ENCODE measurements around the gene VPS13D.
"Not testable (repeated sequence)": the region's sequence is repeated elsewhere in the genome, so short reads cannot be mapped to it uniquely, and the experiment has no call there.

Gene VPS13D

GRCh38 chr1:12452262-12452661, 222.4 kb downstream of the VPS13D start:
- H3K4me3 ChIP-seq (ENCODE audit: low read depth, low read length), result no peak overlapping the region
- DNase-seq (ENCODE audit: low read depth), result no peak
- TF ChIP-seq POLR2A (IDR thresholded peaks at IDR 0.05; ENCODE audit: extremely low read depth, insufficient read length), result no peak
- no peak for TF ChIP-seq MAX (IDR thresholded peaks at IDR 0.05; ENCODE audit: low read depth, low read length)
- TF ChIP-seq MYC (IDR thresholded peaks at IDR 0.05; ENCODE audit: low read depth, low read length), result no peak

- H3K4me3 ChIP-seq (ENCODE audit: low read depth, low read length), result no peak overlapping the region
- TF ChIP-seq MAX (IDR thresholded peaks at IDR 0.05; ENCODE audit: low read depth, low read length) (no peak), POLR2A (IDR thresholded peaks at IDR 0.05; ENCODE audit: extremely low read depth, insufficient read length) (no peak), MYC (IDR thresholded peaks at IDR 0.05; ENCODE audit: low read depth, low read length) (no peak)
- TF ChIP-seq, protein P1, sequence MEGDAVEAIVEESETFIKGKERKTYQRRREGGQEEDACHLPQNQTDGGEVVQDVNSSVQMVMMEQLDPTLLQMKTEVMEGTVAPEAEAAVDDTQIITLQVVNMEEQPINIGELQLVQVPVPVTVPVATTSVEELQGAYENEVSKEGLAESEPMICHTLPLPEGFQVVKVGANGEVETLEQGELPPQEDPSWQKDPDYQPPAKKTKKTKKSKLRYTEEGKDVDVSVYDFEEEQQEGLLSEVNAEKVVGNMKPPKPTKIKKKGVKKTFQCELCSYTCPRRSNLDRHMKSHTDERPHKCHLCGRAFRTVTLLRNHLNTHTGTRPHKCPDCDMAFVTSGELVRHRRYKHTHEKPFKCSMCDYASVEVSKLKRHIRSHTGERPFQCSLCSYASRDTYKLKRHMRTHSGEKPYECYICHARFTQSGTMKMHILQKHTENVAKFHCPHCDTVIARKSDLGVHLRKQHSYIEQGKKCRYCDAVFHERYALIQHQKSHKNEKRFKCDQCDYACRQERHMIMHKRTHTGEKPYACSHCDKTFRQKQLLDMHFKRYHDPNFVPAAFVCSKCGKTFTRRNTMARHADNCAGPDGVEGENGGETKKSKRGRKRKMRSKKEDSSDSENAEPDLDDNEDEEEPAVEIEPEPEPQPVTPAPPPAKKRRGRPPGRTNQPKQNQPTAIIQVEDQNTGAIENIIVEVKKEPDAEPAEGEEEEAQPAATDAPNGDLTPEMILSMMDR (IDR thresholded peaks at IDR 0.05; ENCODE audit: low read depth, low read length), result no peak
- DNase-seq (ENCODE audit: low read depth), result no peak
Observed at GRCh38 chr1:12453400-12454343, 223.8 kb downstream of the VPS13D start.

DNA sequence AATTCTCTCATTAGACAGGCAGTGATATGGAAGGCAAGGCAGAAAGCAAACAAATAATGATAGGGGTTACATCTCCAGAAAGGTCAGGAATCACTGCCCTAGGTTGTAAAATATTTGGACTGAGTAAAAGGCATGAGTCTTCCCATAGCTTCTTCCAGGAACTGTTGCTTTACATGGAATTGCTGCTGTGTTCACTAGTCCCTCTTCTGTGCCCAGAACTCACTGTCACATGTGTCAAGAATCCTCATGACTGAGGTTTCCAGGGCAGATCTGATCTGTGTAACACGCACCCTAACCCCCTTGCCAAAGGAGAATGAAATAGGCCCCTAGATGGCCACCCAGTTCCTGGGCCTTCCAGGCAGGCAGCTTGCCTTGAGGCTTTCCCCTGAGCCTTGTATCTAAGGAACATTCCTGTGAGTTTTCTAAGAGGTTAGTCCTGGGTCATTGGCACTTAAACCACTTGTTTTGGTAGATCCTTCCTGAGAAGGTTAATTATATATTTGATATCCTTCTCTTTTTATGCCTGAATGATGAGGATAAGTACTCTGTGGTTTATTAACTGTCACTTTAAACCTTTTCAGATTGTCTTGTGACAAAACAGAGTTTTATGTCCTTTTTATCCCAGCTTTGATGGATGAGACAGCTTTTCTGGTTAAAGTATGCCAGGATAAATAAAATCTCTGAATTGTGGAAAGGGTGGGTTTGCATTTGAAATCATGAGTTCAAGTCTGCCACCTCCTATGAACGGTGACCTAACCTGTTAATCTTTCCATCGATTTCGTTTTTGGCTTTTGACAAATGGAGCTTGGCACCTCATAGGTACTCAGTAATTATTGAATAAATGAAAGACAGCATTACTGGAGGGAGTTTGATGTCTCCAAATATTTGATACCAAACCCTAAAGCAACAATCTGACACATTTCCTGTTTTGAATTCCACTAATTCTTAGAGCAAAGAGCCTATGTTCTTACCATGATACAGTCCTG, 224.9 kb downstream of the VPS13D start:
- H3K4me3 ChIP-seq (ENCODE audit: low read depth, low read length), result no peak overlapping the region
- no peak for DNase-seq (ENCODE audit: low read depth)
- TF ChIP-seq MAX (IDR thresholded peaks at IDR 0.05; ENCODE audit: low read depth, low read length), result no peak
- TF ChIP-seq POLR2A (IDR thresholded peaks at IDR 0.05; ENCODE audit: extremely low read depth, insufficient read length), result no peak
- no peak for TF ChIP-seq MYC (IDR thresholded peaks at IDR 0.05; ENCODE audit: low read depth, low read length)
- TF ChIP-seq, protein P1 (IDR thresholded peaks at IDR 0.05; ENCODE audit: low read depth, low read length), result no peak

GRCh38 chr1:12456081-12456480, 226.3 kb downstream of the VPS13D start:
- not testable (repeated sequence) for H3K4me3 ChIP-seq (ENCODE audit: low read depth, low read length)

DNA sequence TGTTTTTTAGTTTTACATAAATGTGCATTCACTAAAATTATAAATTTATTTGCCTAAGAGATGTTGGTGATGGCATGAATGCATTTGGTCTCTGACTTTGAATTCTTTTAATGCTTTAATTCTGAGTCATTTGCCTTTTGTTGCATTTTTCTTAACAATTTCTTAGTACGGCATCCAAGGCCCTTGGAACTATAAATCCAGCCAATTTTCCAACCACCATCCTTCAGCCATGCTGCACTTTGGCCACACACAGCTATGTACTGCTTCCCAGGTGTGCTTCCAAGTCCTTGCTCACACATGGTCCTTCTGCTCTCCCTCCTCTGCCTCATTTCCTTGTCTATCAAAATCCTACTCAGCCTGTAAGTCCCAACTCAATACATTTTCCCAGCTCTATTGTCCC, 227.1 kb downstream of the VPS13D start:
- TF ChIP-seq MYC (IDR thresholded peaks at IDR 0.05; ENCODE audit: low read depth, low read length) (no peak), POLR2A (IDR thresholded peaks at IDR 0.05; ENCODE audit: extremely low read depth, insufficient read length) (no peak), MAX (IDR thresholded peaks at IDR 0.05; ENCODE audit: low read depth, low read length) (no peak)
- TF ChIP-seq, protein P1 (IDR thresholded peaks at IDR 0.05; ENCODE audit: low read depth, low read length), result no peak
- DNase-seq (ENCODE audit: low read depth), result no peak
- H3K4me3 ChIP-seq (ENCODE audit: low read depth, low read length), result no peak overlapping the region

More at GRCh38 chr1:12456081-12456480, 226.3 kb downstream of the VPS13D start:
- DNase-seq (ENCODE audit: low read depth), result not testable (repeated sequence)

GRCh38 chr1:12457771-12458170, 227.9 kb downstream of the VPS13D start:
- TF ChIP-seq, protein P1 (IDR thresholded peaks at IDR 0.05; ENCODE audit: low read depth, low read length), result no peak
- no peak for TF ChIP-seq MAX (IDR thresholded peaks at IDR 0.05; ENCODE audit: low read depth, low read length)
- no peak for TF ChIP-seq POLR2A (IDR thresholded peaks at IDR 0.05; ENCODE audit: extremely low read depth, insufficient read length)
- TF ChIP-seq MYC (IDR thresholded peaks at IDR 0.05; ENCODE audit: low read depth, low read length), result no peak
- no peak for DNase-seq (ENCODE audit: low read depth)
- H3K4me3 ChIP-seq (ENCODE audit: low read depth, low read length), result no peak overlapping the region
